Smooth muscle cell (in vitro differentiated cells): Measurements from ENCODE around the gene TRIO. TPM values are rescaled to one million over a fixed set of nuclear protein-coding genes. Genes with fewer than 3 reads are reported as not detected.
A peak's percentile ranks its signal among the peaks of the same experiment; 100 is the strongest.

Experiments used
- DNase-seq: peaks from one replicate; lab custom pipeline; 2025; ENCODE audit not compliant: unreplicated experiment; lab: John Stamatoyannopoulos, UW
- H2AFZ ChIP-seq: fragments of 200-600 bp; sonication (generic); 2 replicates; pipeline ENCODE4 v1.6.0; 2016; ENCODE audit warnings: antibody characterized with exemption, low read depth, mild to moderate bottlenecking
- H3F3A ChIP-seq: fragments of 200-600 bp; sonication (generic); 2 replicates; pipeline ENCODE4 v1.6.0; 2017; ENCODE audit warnings: antibody characterized with exemption, low read depth
- H3K27ac ChIP-seq: fragments of 200-600 bp; sonication (generic); 2 replicates; pipeline ENCODE4 v1.5.1; 2016; ENCODE audit warnings: low read depth, mild to moderate bottlenecking
- H3K27me3 ChIP-seq: fragments of 200-600 bp; sonication (generic); 2 replicates; pipeline ENCODE4 v1.6.1; 2016; ENCODE audit warnings: low read depth, mild to moderate bottlenecking
- H3K36me3 ChIP-seq: fragments of 200-600 bp; sonication (generic); 2 replicates; pipeline ENCODE4 v1.5.1; 2016; ENCODE audit warnings: low read depth
- H3K4me1 ChIP-seq: fragments of 200-600 bp; sonication (generic); 2 replicates; pipeline ENCODE4 v1.5.1; 2016; ENCODE audit warnings: low read depth
- H3K4me2 ChIP-seq: fragments of 200-600 bp; sonication (generic); 2 replicates; pipeline ENCODE4 v1.6.0; 2016; ENCODE audit warnings: mild to moderate bottlenecking
- H3K4me3 ChIP-seq: fragments of 200-600 bp; sonication (generic); 2 replicates; pipeline ENCODE4 v1.5.1; 2016; ENCODE audit warnings: mild to moderate bottlenecking
- H3K79me2 ChIP-seq: fragments of 200-600 bp; sonication (generic); 2 replicates; pipeline ENCODE4 v1.6.0; 2016; ENCODE audit warnings: low read depth, mild to moderate bottlenecking
- H3K9ac ChIP-seq: fragments of 200-600 bp; sonication (generic); 2 replicates; pipeline ENCODE4 v1.6.0; 2016; ENCODE audit warnings: low read depth
- H3K9me3 ChIP-seq: fragments of 200-600 bp; sonication (generic); replicated peaks from 2 replicates; pipeline ENCODE4 v1.5.1; 2016; ENCODE audit warnings: low read depth
- H4K20me1 ChIP-seq: fragments of 200-600 bp; sonication (generic); 2 replicates; pipeline ENCODE4 v1.6.0; 2016; ENCODE audit warnings: low read depth
- WGBS: methylation state at CpG from one replicate; pipeline ENCODE4 v1.1.7; 2016; ENCODE audit warnings: low lambda C conversion rate; 5-methylcytosine and 5-hydroxymethylcytosine counted together
- polyA plus RNA-seq: library from polyadenylated mRNA; unstranded; fragments of >200 nt; fragmentation: Nextera tagmentation; extraction: Ambion mirVana; gene quantifications from 2 replicates; pipeline ENCODE4 v1.2.1, GENCODE V29; 2016
- total RNA-seq: library from RNA; depleted of rRNA; stranded (reverse); fragments of >200 nt; gene quantifications from 2 replicates; pipeline ENCODE4 v1.2.3, GENCODE V29; 2014
- TF ChIP-seq, protein P1 (sequence below): fragments of 200-600 bp; sonication (generic); IDR thresholded peaks from 2 replicates; pipeline ENCODE4 v1.5.1; 2017; ENCODE audit warnings: borderline replicate concordance, mild to moderate bottlenecking, antibody characterized with exemption; ENCODE audit not compliant: insufficient read depth, poor library complexity, severe bottlenecking

Gene TRIO
- total and polyA plus RNA-seq, 2 experiments from 2014 or later, result 10.2 to 118 TPM

DNA sequence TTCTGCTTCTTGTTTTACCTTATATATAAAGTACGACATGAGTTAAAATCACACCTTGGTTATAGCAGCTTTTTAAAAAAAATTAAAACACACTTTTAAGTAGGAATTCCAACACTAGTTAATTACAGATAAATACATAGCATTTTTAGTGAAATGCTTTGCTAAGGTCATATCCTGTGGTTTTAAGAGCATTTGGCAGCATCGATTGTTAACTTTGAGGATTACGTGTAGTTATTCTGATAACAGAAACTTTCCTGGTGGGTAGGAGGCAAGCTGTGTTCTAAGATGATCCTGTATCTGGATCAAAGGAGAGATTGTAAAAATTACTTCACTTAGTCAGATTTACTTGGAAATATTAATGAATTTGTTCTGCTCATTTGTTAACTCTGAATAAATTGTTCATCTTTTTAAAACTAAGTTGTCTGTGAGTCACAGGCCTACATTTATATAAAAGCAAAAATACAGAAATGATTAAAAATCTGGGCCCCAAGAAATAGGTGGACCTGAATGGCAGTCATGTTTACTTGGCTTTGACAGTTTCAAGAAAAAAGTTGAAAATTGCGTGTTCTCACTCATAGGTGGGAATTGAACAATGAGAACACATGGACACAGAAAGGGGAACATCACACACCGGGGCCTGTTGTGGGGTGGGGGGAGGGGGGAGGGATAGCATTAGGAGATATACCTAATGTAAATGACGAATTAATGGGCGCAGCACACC is 58.3 kb downstream of the TRIO start:
- 53% methylated on average over 5 of the region's 7 CpGs for WGBS
- H3K4me1 ChIP-seq, result peaks cover 47% of the 10 kb centered on the region
- H3K4me2 ChIP-seq, result peak overlapping the region; percentile 69
- no peaks in the 10 kb centered on the region for H3K27me3 ChIP-seq
- H3K27ac ChIP-seq, result peak overlapping the region; percentile 93
- peaks cover 38% of the 10 kb centered on the region for H4K20me1 ChIP-seq
- H3K79me2 ChIP-seq, result peaks cover 100% of the 10 kb centered on the region
- DNase-seq, result no peak
- TF ChIP-seq, protein P1, sequence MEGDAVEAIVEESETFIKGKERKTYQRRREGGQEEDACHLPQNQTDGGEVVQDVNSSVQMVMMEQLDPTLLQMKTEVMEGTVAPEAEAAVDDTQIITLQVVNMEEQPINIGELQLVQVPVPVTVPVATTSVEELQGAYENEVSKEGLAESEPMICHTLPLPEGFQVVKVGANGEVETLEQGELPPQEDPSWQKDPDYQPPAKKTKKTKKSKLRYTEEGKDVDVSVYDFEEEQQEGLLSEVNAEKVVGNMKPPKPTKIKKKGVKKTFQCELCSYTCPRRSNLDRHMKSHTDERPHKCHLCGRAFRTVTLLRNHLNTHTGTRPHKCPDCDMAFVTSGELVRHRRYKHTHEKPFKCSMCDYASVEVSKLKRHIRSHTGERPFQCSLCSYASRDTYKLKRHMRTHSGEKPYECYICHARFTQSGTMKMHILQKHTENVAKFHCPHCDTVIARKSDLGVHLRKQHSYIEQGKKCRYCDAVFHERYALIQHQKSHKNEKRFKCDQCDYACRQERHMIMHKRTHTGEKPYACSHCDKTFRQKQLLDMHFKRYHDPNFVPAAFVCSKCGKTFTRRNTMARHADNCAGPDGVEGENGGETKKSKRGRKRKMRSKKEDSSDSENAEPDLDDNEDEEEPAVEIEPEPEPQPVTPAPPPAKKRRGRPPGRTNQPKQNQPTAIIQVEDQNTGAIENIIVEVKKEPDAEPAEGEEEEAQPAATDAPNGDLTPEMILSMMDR, result no peak
- no peaks in the 10 kb centered on the region for H3K9me3 ChIP-seq
- no peak overlapping the region for H3K9ac ChIP-seq
- H3K36me3 ChIP-seq, result no peaks in the 10 kb centered on the region
- H2AFZ ChIP-seq, result no peak overlapping the region
- H3K4me3 ChIP-seq, result no peak overlapping the region
- no peaks in the 10 kb centered on the region for H3F3A ChIP-seq

DNA sequence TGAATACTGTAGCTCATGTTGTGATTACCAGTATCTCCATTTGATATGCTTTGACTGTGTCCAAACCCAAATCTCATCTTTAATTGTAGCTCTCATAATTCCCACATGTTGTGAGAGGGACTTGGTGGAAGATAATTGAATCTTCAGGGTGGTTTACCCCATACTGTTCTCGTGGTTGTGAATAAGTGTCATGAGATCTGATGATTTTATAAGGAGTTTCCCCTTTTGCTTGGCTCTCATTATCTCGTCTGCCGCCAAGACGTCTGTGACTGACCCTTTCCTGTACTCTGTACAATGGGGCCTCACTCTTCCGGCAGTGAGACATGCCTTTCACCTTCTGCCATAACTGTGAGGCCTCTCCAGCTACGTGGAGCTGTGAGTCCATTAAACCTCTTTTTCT is 59.3 kb downstream of the TRIO start:
- TF ChIP-seq, protein P1, result no peak
- Histone ChIP-seq H3K36me3 (no peaks in the 10 kb centered on the region), H2AFZ (no peak overlapping the region), H3F3A (no peaks in the 10 kb centered on the region), H3K4me1 (peaks cover 44% of the 10 kb centered on the region), H3K4me3 (no peak overlapping the region), H3K4me2 (peak overlapping the region; percentile 59), H3K27me3 (no peaks in the 10 kb centered on the region), H3K9ac (no peak overlapping the region), H4K20me1 (peaks cover 30% of the 10 kb centered on the region), H3K9me3 (no peaks in the 10 kb centered on the region), H3K27ac (peak overlapping the region; percentile 93), H3K79me2 (peaks cover 97% of the 10 kb centered on the region)
- DNase-seq, result no peak
- 23% methylated on average over 6 of the region's 6 CpGs for WGBS

DNA sequence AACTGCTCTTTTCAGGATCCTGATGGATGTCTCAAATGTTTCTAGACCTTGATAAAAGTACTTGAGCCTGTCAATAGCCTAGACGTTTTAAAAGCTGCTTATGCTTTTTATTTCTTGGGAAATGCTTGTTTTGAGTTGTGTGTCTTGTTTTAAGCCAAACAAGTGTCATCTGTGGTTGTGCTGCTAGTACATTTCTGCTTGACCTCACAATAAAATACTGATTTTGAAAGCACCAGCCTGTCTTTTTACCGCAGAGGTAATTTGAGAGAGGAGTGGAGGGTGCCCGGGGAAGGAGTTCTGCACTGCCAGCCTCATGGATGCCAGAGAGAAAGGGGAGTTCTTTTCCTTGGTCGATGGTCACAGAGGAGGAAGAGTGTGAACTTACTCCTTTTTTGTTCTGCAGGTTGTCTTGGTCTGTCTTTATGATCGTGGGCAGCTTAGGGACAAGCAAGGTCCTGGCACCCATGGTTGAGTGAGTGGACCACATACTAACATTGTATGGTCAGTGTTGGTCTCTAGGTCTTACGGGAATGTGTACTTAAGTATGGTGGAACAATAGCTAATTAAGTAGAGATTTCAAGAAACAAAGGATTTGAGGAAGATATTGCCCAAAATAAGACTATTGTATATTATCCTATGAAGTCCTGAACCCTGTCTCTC is 61.0 kb downstream of the TRIO start:
- 83% methylated on average over 6 of the region's 6 CpGs for WGBS
- H3K27me3 ChIP-seq, result no peaks in the 10 kb centered on the region
- peak overlapping the region; percentile 35 for H3K9ac ChIP-seq
- H3K36me3 ChIP-seq, result no peaks in the 10 kb centered on the region
- TF ChIP-seq, protein P1, result no peak
- no peak overlapping the region for H3K4me3 ChIP-seq
- peaks cover 19% of the 10 kb centered on the region for H4K20me1 ChIP-seq
- H3K4me2 ChIP-seq, result peak overlapping the region; percentile 69
- H3K27ac ChIP-seq, result peak overlapping the region; percentile 93
- DNase-seq, result no peak
- H3K9me3 ChIP-seq, result no peaks in the 10 kb centered on the region
- H2AFZ ChIP-seq, result no peak overlapping the region
- peaks cover 14% of the 10 kb centered on the region for H3F3A ChIP-seq
- H3K4me1 ChIP-seq, result peaks cover 49% of the 10 kb centered on the region
- peaks cover 88% of the 10 kb centered on the region for H3K79me2 ChIP-seq
